Urothelium cell line (cell line): ENCODE results near the gene STOML1.
A peak's percentile ranks its signal among the peaks of the same experiment; 100 is the strongest.
"Not testable (repeated sequence)": the region's sequence is repeated elsewhere in the genome, so short reads cannot be mapped to it uniquely, and the experiment has no call there.

Experiments
- DNase-seq: peaks from one replicate; pipeline ENCODE4 v3.0.0; 2011; ENCODE audit warnings: low spot score, mixed read lengths
- FAIRE-seq: peaks from 2 replicates; lab custom pipeline; 2011; peaks lifted over from hg19 to GRCh38; lab: Jason Lieb, UNC

STOML1 gene

DNA sequence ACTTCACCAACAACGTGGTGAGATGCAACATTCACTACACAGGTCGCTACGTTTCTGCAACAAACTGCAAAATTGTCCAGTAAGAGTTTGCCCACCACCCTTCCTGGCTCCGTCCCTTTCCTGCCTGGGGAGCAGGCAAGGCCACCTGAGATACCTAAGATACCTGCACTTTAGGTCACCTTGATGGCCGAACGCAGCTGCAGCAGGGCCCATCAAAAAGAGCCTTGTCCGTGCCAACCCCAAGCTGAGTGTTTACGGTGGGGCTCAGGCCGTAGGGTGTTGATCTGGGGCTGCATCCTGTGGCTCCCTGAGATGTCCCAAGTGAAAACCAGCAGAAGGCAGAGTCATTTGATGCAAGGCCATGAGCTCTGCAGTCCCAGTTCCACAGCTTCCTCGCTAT, 42.6 kb downstream of the STOML1 start:
- no peak for DNase-seq
- FAIRE-seq, result no peak

GRCh38 chr15:73948982-73949381, 43.1 kb downstream of the STOML1 start:
- no peak for FAIRE-seq
- no peak for DNase-seq

DNA sequence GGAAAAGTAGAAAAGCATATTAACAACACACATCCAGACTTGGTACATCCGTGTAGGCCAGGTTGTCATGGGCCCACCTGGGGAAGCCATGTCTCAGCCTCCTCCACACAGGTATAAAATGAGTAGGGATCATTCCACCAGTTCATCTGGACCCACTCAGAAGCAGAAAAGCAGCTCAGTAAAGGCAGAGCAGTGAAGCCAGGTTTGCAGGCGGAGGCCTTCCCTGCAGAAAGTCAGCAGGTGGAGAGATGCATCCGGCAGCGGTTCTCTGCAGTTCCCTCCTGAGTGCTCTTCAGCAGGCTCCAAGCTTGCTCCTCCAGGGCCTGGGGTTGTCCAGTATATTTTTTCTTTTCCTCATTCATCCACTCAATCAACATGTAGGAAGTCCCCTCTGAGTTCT, 43.7 kb downstream of the STOML1 start:
- DNase-seq (no peak), FAIRE-seq (no peak)

DNA sequence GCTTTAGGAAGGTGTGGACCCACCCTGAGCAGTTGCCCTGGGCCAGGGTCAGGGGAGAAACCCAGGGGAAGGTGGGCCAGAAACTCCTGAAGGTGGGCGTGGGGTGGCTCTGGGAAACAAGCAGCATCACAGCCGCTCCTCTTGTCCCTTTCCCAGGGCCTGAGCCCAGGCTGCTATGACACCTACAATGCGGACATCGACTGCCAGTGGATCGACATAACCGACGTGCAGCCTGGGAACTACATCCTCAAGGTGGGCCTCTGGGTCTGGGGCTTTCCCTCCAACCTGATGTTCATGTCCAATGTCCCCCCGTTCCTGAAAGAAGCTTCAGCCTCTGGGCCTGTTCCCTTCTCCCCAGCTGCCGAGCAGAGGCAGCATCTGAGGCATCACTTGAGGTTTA, 44.4 kb downstream of the STOML1 start:
- FAIRE-seq, result no peak
- no peak for DNase-seq

DNA sequence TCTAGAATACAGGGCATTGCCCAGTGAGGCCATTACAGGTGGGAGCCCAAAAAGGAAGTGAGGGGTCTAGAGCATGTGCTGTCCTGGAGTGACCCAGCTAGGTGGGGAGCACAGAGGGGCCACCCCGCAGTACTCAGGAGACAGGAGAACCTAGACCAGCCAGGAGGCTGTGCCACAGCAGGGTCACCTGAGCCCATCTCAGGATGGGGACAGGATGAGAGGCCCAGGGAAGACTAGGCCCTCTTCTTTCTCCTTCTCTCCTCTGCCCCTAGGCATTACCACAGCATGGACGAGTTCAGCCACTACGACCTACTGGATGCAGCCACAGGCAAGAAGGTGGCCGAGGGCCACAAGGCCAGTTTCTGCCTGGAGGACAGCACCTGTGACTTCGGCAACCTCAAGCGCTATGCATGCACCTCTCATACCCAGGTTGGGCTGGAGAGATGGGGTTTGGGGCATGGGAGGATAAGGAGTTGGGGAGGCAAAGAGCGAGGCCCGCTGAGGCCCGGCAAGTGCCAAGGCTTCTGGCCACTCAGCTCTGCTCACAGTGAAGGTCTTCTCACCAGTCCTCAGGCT, 45.2 kb downstream of the STOML1 start:
- no peak for FAIRE-seq

GRCh38 chr15:73946046-73946721, 45.9 kb downstream of the STOML1 start:
- DNase-seq (no peak), FAIRE-seq (no peak)

More for the DNA sequence above, 45.2 kb downstream of the STOML1 start:
- no peak for DNase-seq

DNA sequence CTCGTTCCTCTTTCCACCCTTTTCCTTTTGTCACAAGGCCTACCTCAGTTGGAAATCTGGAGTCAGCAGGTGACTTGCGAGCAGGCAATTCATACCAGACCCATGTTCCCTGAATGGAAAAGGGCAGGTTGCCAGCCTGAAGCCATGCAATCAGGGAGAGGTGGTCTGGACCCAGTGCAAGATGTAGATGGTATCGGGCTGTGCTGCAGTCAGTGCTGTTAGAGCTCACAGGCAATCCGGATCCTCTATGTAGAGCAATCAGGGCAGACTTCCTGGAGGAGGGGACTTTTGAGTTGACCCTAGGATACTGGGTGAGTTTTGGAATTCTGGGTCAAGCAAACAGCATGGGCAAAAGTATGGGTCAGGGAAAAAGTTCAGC, 47.0 kb downstream of the STOML1 start:
- DNase-seq (no peak), FAIRE-seq (no peak)

DNA sequence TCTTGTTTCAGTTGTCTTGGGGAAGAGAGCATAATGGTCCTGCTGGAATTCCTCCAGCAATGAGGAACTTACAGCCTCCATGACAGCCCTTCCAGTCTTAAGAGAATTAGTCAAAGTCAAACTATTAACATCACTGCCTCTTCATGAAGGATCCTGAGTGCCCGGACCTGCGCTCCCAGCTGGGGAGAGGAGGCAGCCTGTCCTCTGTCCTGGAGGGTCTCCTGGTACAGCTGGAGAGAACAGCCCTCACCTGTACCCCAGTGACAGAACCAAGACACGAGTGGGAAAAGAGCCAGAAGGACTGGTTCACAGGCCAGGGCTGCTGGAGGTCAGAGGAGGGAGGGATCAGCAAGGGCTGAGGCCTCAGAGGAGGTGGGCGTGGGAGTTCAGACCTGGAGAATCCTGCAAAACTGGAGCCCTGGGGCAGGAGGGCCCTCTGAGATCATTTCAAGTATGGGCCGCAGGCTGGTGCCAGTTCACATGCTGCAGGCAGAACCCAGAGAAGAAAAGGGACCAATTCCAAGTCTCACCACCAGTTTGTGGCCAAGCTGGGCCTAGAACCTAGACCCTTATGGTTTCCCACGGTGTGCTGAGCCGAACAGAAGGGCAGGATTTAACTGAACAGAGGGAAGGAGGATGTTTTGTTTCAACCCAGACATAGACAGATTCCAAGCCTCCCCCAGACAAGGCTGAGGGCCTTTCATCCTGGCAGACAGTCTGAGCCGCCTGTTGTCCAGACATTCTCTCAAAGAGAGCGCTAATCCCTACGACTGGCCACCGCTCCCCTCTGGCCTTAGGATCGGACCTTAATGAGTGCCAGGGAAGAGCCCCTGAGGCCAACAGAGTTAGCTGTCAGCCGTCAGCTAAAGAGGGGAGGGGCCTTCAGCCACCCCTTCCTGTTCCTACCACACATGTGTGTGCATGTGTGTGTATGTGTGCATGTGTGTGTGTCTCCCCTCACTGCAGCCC, 47.6 kb downstream of the STOML1 start:
- no peak for FAIRE-seq
- DNase-seq, result no peak

DNA sequence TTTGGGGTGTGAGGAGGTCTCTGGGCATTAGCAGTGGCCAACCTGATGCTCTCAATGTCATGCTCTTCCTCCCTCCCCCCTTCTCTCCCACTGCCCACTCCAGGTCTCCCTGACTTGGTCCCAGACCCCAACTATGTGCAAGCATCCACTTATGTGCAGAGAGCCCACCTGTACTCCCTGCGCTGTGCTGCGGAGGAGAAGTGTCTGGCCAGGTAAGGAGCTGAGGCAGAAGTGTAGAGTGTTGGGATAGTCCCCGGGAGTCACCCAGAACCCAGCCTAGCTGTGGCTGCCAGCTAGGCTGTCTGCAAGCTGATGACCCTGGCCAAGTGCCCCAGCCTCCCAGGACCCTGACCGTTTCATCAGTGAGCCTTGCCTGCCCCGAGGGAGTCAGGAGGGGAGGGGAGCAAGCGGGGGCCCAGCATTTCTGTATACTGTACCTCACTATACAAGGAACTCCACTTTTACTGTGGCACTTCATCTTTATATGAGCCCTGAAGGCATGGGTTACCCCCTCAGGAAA, 49.3 kb downstream of the STOML1 start:
- no peak for FAIRE-seq
- no peak for DNase-seq

DNA sequence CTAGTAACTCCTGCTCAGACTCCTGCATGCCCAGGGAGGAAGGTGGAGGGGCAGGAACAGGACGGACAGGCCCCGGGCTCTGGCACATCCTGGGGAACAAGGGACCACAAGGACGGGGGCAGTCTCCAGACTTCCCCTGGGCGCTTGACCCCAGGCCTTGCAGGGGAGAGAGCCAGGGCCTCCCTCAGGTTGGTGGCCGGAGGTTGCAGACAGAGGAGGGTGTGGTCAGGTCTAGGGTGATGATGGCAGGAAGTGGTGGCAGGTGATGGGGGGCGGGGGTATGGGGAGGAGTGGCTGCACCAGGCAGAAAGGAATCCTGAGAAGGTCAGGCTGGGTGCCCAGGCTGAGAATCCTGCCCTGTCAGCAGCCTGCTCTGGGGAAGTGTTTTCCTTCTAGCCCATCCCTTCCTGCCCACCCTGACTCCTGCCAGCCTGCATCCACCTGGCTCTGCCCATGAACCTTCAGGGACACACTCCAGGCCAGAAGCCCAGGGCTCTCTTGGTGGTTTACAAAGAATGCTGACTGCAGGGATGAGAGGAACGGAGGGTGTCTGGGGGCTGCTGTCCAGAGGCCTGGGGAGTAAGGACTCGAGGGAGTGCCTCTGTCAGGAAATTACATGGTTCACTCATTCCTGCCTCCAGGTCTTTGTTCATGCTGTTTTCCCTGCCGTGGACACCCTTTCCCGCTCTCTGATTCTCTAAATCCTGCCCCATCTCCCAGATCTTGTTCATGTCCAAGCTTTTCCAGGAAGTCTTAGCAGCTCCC, 50.0 kb downstream of the STOML1 start:
- peak; percentile 81 for FAIRE-seq
- peak; percentile 55 for DNase-seq

GRCh38 chr15:73941449-73941848, 50.6 kb downstream of the STOML1 start:
- DNase-seq, result no peak
- no peak for FAIRE-seq

DNA sequence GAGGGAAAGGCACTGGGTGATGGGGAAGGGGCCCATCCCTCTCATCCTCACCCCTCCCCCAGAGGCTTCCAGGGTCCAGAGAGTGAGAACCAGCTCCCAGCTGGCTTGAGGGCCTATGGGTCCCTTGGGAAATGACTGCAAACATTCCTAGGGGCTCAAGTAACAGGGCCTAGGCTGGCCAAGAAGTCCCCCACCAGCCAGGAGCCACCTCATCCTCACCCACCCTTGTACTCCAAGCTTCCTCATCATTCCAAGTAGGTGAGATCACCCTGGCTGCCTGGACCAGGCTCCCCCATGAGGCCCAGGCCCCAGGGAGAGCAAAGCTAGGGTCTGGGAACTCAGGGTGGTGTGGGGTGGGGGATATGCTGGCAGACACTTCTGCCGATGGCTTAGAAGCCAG, 51.1 kb downstream of the STOML1 start:
- DNase-seq (peak; percentile 86), FAIRE-seq (no peak)

DNA sequence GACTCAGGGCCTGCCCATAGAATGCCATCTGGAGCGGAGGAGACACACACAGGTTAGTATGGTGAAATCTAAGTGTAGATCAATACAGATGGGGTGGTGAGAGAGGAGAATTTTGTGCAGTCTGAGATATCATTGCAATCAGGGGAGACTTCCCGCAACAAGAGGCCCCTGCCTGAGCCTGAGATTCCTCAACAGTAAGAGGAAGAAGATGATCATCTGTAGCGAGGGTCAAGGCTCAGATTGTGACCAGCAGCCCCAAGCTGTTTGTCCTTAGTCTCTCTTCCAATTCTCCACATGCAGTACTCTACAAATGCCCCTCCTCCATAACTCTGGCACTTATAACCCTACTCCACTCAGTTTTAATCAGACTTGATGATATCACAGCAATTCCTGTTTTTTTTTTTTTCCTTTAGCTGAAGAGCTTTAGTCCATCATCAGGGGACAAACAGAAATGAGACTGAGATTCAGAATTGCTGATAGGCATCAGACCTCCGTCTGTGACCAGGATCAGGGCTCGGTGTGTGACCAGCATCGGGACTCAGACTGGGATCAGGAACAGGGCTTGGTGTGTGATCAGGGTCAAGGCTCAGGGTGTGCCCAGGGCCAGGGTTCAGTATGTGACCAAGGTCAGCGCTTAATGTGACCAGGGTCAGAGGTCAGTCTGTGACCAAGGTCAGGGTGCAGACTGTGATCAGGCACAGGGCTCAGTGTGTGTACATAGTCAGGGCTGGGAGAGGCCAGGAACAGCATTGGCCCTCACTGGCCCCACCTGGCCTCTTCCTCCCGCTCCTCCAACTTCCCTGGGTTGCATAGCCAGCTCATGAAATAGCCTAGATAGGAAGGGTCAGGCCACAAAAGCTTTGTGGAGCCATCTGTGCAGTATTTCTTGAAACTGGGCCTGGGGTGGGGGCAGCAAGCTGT, 51.8 kb downstream of the STOML1 start:
- no peak for DNase-seq
- no peak for FAIRE-seq

GRCh38 chr15:73939138-73939537, 53.0 kb downstream of the STOML1 start:
- DNase-seq (no peak), FAIRE-seq (no peak)

- FAIRE-seq, result peak; percentile 44
These were observed 53.6 kb downstream of the STOML1 start for GRCh38 chr15:73938516-73938915.

DNA sequence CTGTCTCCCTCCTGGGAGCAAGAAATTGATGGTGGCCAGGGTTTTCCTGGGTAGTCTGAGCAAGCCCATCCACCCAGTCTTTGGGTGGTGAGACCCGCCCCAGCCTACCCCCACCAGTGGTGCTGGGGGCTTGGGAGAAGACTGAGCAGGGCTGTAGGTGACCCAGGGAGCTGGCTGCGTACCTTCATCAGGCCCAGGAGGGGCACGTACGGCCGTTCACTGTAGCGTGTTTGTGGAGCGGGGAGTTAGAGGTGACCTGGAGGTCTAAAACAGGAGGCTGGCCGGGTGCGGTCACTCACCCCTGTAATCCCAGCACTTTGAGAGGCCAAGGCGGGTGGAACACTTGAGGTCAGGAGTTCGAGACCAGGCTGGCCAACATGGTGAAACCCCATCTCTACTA, 54.4 kb downstream of the STOML1 start:
- FAIRE-seq, result no peak
- DNase-seq, result no peak

More at GRCh38 chr15:73938516-73938915, 53.6 kb downstream of the STOML1 start:
- DNase-seq, result not testable (repeated sequence)

GRCh38 chr15:73937296-73937695, 54.8 kb downstream of the STOML1 start:
- DNase-seq (no peak), FAIRE-seq (no peak)

DNA sequence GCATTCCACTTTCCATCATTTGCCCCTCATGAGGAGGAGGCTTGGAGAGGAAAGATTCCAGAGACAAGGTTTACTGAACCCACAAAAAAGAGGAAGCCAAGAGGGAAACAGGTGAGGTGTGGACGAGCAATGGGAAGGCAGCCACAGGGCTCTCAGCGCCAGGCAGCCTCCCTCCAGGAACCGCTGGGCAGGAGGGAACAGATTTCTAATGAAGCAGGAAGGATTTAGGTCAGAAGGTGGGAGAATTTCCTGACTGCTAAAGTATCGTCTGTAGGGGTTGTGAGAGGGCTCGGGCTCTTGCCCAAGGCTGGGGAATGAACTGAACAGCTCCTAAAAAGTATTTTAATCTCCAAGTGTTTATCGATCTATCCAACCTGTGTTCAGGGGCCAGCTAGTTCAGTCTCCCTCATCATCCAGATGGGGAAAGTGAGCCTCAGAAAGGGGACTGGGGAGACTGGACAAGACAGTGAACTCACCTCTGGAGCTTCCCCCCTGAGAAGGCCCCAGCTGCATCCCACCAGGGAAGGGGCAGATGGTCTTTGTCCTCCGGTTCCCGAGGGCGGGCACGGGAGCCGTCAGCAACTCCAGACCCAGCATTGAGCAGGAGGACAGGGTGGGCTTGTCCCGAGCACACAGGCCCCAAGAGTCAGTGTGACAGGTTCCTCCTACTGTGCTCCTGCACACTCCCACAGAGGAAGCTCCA, 55.4 kb downstream of the STOML1 start:
- no peak for DNase-seq

GRCh38 chr15:73936181-73936580, 55.9 kb downstream of the STOML1 start:
- DNase-seq (no peak), FAIRE-seq (no peak)

More for the DNA sequence above, 55.4 kb downstream of the STOML1 start:
- no peak for FAIRE-seq
